Activated gamma-delta T cell (primary cell): Measurements from ENCODE around the gene DDX51.
A peak's percentile ranks its signal among the peaks of the same experiment; 100 is the strongest.

Experiments
- DNase-seq: peaks from one replicate; lab custom pipeline; 2025; lab: John Stamatoyannopoulos, UW
- total RNA-seq, 2 donors: gene quantifications; one replicate each; lab custom pipeline; 2026; lab: John Stamatoyannopoulos, UW

The DDX51 gene
- 60.7 to 88.4 reads per million in 2 donors for total RNA-seq

- DNase-seq, result peak; percentile 95
Observed at GRCh38 chr12:132144115-132144809, at the start of gene DDX51, which contains the start of gene NOC4L. TSS of gene DDX51 (minus strand) at chr12:132144319. CDS start at chr12:132144296, 23 bp downstream. TSS of gene NOC4L (plus strand) at chr12:132144457. CDS start at chr12:132144489, 32 bp downstream.

- DNase-seq, result no peak
Observed at GRCh38 chr12:132191715-132192553, 47.8 kb upstream of the DDX51 start.

GRCh38 chr12:132190834-132191500 lies 46.8 kb upstream of the DDX51 start:
- DNase-seq, result no peak

- DNase-seq, result no peak
Observed at GRCh38 chr12:132190012-132190755, 46.1 kb upstream of the DDX51 start.

- DNase-seq, result peak; percentile 94
Observed at GRCh38 chr12:132189378-132190011, 45.4 kb upstream of the DDX51 start.

- DNase-seq, result no peak
Observed at GRCh38 chr12:132188916-132189325, 44.8 kb upstream of the DDX51 start.

- no peak for DNase-seq
Observed at GRCh38 chr12:132188451-132188901, 44.4 kb upstream of the DDX51 start.

GRCh38 chr12:132187646-132188450 lies 43.7 kb upstream of the DDX51 start:
- no peak for DNase-seq

- DNase-seq, result no peak
Observed at GRCh38 chr12:132186857-132187620, 42.9 kb upstream of the DDX51 start.

GRCh38 chr12:132186208-132186856 lies 42.2 kb upstream of the DDX51 start:
- DNase-seq, result no peak

- no peak for DNase-seq
Observed at GRCh38 chr12:132185705-132186104, 41.6 kb upstream of the DDX51 start.

GRCh38 chr12:132182711-132183365 lies 38.7 kb upstream of the DDX51 start:
- DNase-seq, result no peak

GRCh38 chr12:132182206-132182710 lies 38.1 kb upstream of the DDX51 start:
- DNase-seq, result no peak

GRCh38 chr12:132181570-132182200 lies 37.6 kb upstream of the DDX51 start:
- no peak for DNase-seq

- no peak for DNase-seq
Observed at GRCh38 chr12:132180648-132181546, 36.8 kb upstream of the DDX51 start.
